Stimulated activated CD8-positive, alpha-beta memory T cell treated with anti-CD3 and anti-CD28 coated beads, Interleukin-7, amount 100 ng/mL, for 24 hours (primary cell): ENCODE measurements around the gene SLC49A4.

Experiments used
- DNase-seq: peaks from one replicate; pipeline ENCODE4 v3.0.0-alpha.2; 2020; ENCODE audit warnings: low read depth

SLC49A4 gene

GRCh38 chr3:122907471-122907870 lies 112.6 kb downstream of the SLC49A4 start:
- DNase-seq, result no peak

DNA sequence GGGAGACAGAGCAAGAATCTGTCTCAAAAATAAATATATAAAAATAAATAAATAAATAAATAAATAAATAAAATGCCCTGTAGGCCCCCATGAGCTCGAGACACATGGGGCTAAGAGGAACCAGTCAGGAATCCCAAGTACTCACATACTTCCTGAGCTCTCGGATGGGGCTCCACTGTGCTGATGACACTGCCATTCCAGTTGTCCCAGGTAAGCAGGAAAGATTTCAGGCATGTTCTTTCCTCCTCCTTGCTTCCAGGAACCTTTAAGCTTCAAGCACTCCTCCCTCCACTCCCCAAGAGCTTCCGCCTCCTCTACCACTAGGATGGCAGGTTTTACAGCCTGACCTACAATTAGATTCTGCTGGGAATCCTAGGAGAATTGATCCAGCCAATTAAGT lies 113.4 kb downstream of the SLC49A4 start:
- no peak for DNase-seq

DNA sequence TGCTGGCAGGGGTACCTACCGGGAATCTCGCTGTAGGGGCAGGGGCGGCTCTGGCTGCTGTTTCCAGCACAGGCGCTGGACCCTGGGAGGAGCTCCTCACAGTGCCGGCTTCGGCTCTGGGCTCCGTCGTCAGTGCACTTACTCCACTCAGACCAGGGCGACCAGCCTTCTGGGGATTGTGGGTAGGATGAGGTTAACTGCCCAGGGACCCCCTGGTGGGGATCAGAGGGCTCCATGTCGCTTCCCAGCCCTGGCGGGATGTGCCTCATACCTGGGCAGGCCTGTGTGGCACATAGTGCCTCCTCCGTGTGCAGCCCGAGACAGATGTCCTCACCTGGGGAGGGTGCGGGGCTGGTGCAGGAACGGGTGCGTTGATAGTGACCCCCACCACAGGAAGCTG lies 117.0 kb downstream of the SLC49A4 start:
- DNase-seq, result no peak

DNA sequence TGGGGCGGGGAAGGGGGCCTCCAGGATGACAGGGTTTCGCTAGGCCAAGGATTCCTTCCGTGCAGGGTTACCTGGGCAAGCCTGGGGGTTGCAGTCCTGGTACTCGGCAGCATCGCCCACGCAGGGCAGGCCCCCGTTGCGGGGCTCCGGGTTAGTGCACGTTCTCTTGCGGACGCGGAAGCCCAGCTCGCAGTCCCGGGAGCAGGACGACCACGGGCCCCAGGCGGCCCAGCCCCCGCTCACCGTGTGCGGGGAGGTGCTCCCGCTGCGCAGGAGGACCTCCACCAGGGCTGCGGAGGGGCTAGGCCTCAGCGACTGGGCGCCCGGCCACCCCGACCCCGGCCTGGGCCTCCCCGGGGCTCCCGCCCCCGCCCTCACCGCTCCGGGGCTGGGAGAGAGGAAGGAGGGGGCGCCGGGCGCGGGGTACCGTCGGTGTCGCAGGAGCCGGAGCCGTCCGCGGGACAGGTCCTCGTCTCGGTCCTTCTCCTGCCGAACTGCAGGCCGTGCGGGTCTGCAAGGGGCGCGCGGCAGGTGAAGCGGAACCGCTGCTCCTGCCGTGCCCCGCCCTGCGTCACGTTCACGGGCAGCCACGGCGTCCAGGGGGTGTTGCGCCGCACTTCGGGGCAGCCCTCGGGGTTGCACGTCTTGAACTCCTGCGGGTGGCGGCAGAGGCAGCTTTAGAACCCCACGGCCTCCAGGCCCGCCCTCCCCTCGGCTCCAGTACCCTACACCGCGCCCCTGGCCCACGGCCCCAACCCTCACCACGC lies 118.1 kb downstream of the SLC49A4 start:
- no peak for DNase-seq

- DNase-seq, result no peak
Observed at GRCh38 chr3:122913539-122914100, 118.8 kb downstream of the SLC49A4 start.

GRCh38 chr3:122915300-122916055 lies 120.6 kb downstream of the SLC49A4 start:
- no peak for DNase-seq

- DNase-seq, result no peak
Observed at GRCh38 chr3:122916084-122916483, 121.2 kb downstream of the SLC49A4 start.

DNA sequence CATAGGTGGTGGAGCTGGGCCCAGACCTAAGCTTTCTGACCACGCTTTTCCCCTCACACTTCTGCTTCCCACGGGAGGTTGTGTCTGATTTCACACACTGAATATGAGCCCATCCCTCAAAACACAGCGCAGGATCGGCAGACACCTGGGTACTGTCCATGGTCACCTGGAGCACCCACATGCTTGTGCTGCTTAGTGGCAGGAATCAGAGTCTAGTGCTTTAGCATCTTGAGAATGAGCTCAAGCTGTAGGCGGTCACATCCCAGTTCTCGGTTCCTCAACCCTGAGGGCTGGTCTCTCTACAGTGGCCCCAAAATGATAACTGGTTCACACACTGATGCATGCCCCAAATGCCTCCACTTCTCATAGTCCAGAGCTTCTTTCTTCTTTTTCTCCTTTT lies 121.7 kb downstream of the SLC49A4 start:
- DNase-seq, result no peak

- no peak for DNase-seq
Observed at GRCh38 chr3:122917412-122917811, 122.5 kb downstream of the SLC49A4 start.

DNA sequence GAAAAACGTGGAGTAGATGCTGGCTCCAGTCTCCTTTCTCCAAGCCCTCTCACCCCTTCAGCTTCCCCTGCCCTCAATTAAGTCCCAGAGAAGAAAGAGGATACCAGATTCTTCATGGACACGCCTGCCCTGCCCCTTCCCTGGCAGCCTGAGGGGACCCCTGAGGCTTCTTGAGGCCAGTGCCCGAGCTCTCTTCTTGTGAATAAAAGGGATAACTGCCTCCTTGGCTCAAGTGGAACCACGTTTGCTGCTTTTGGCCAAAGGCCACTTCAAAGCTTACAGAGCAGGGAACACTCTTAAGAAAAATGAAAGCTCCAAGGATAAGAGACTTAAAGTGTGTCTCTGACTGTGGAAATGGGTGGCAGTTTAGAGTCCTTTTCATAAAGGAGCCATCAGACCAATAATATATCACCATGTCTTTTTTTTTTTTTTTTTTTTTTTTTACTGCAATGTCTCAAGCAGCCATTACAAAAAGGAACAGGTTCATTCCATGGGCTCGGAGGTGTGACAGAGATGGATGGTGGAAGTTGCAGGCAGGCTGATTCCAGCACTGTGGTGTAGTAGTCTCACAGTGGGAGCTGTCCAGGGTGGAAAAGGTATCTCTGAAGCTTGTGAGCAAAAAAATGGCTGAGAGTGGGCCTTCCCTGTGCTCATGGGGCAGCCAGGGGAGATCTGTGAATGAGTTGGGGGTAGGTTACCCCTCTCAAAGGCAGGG lies 123.9 kb downstream of the SLC49A4 start:
- DNase-seq, result no peak

DNA sequence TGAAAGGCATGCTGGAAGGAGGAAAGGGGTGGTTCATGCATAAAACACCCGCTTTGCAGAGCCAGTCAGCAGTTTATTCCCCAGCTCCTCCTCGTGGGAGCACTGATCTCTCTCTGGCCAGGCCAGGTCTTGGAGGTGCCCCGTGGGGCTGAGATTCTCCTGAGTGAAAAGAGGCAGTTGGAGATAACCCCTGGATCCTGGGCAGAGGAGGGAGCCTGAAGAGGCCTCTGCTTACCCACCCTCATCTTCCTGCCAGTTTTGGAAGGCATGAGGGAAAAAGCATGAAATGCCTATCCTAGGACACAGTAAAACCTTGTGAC lies 124.4 kb downstream of the SLC49A4 start:
- DNase-seq, result no peak

GRCh38 chr3:122920986-122921385 lies 126.1 kb downstream of the SLC49A4 start:
- no peak for DNase-seq

DNA sequence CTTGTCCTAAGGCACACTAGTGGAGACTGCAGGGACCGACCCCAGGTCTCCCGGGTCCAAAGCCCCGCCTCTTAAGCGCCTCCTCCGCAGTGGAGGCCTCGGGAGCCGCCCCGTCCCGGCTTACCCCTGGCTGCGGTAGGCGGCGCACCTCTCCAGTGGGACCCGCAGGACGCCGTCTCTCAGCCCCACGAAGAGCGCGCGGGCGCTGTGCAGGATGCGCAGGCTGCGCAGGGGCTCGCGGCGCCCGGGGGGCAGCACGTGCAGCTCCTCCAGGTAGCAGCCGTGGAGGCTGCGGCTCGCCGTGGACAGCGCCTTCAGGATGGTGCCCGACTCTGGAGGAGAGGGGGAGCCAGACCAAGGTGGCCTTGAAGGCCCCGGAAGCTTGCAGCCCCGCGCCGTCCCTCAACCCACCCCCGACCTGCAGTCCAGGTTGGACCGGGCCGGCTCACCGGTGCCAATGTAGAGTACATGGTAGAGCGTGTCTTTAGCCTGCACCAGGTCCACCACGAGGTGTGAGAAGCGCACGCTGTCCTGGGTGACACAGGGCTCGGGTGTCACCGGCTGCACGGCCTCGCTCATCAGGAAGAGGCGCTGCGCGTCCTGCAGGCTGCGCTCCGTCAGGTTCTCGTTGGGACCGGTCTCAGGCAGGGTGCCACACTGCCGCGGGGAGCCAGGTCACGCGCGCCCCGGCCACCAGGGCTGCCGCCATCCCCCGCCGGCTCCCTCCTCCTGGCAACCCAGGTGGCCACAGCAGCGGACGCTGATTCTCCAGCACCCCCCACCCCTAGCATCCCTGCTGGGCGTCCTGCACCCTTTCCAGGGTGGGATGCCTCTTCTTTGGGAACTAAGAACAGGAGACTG lies 127.2 kb downstream of the SLC49A4 start:
- DNase-seq, result peak; percentile 4

DNA sequence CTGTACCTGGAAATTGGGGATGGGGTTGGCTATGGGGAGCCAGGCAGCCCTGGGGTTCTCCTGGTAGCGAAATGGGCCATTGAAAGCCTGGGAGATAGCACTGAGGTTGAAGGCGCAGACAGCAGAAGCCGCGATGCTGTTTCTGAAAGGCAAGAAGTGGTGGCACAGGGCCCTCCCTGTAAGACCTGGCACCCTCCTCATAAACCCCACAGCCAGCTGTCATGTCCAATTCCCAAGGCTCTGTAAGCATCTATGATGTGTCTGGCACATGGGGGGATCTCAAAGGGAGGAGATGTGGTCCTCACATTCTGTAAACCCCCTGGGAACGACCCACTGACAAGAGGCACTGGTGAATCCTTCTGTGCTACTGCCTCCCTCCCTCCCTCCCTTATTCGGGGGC lies 128.7 kb downstream of the SLC49A4 start:
- no peak for DNase-seq

GRCh38 chr3:122924056-122924455 lies 129.2 kb downstream of the SLC49A4 start:
- no peak for DNase-seq

DNA sequence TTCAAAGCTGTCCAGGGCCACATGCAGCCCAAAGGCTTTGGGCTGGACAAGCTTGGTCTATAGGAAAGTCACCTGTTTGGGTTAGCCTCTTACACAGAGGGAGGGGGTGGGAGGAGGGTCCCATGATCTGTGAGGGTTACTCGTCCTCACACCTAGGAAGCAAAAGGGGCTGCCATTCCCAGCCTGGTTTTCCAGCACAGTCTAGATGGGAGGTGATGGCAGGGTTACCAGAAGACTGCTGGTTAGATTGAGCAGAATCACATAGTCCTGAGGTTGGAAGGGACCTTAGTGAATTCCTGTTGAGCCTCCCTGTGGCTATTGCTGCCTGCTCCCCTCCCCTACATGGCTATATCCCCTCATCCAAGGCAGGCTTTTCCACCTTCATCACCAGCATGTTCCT lies 130.9 kb downstream of the SLC49A4 start:
- no peak for DNase-seq

DNA sequence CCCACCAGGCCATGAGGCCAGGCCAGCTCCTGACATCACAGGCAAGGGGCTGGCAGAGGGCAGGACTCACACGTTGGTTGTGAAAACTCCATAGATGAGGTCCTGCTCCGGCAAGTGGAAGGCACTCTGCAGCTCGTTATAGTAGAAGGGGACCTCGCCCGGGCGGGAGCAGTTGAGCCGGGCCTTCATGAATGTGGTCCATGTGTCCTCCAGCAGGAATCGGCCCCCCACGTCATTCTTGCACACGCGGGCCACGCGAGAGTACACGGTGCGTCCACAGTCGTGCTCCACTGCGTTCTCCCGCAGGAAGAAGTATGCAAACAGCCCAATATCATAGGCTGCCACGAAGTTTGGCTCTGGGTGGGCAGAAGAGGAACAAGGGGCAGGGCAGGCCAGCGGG lies 131.5 kb downstream of the SLC49A4 start:
- DNase-seq, result no peak

DNA sequence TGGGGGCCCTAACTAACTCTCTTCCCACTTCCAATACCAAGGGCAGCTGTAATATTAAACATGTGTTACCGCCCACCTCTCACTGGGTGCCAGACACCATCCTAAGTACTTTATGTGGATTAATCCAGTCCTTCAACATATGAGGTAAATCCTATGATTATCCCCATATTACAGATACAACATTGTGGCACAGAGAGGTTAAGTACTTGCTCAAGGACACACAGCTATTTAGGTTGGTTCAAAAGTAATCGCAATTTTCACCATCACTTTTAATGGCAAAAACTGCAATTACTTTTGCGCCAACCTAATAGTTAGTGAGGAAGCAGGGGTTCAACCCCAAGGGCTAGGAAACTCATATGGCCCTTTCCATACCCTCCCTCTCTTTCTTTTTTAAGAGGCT lies 131.9 kb downstream of the SLC49A4 start:
- no peak for DNase-seq

DNA sequence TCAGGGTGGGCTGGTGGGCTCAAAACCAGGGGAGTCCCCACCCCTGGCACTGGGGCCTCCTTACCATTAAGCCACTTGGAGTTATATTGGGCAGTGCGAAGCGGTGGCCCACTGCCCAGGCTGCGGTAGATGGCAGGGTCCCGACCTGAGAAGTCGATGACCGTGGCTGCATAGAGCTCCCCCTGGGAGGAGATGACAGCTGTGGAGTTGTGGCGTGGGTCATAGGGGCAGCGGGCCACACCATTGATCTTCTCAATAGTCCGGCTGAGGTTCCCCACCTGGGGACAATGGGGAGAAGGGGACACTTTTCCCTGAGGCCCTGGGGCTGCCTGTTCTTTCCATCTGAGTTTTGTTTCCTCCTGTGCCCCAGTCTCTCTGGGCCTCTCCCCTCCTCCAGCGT lies 132.9 kb downstream of the SLC49A4 start:
- no peak for DNase-seq

- DNase-seq, result no peak
Observed at GRCh38 chr3:122928396-122929187, 133.7 kb downstream of the SLC49A4 start.
